ENCODE data around the gene GSTK1.
A peak's percentile ranks its signal among the peaks of the same experiment; 100 is the strongest.

The GSTK1 gene

GRCh38 chr7:143240291-143241168 lies 22.7 kb upstream of the GSTK1 start:
- Histone ChIP-seq H3K36me3 (ENCODE audit: insufficient read depth, low read length) (no peaks in the 10 kb centered on the region), H3K27me3 (ENCODE audit: insufficient read depth, low read length) (no peaks in the 10 kb centered on the region), H3K9me3 (ENCODE audit: low read length) (no peaks in the 10 kb centered on the region), H3F3A (ENCODE audit: insufficient read depth, low read length) (no peaks in the 10 kb centered on the region), H3K79me2 (ENCODE audit: insufficient read depth, low read length) (no peaks in the 10 kb centered on the region), H3K4me1 (ENCODE audit: insufficient read depth, low read length, severe bottlenecking) (no peaks in the 10 kb centered on the region), H2AFZ (ENCODE audit: low read length) (no peak overlapping the region), H3K27ac (ENCODE audit: low read depth, low read length, poor library complexity, severe bottlenecking) (no peak overlapping the region), H3K9ac (ENCODE audit: low read length) (no peak overlapping the region), H4K20me1 (ENCODE audit: insufficient read depth, low read length) (no peaks in the 10 kb centered on the region), H3K4me2 (ENCODE audit: low read length) (no peak overlapping the region), H3K9me2 (ENCODE audit: low read depth, low read length) (no peaks in the 10 kb centered on the region), H3K4me3 (ENCODE audit: low read depth, low read length, poor library complexity, severe bottlenecking) (no peak overlapping the region)
- no peak for TF ChIP-seq EZH2 (IDR thresholded peaks at IDR 0.05; ENCODE audit: borderline replicate concordance, low read length)
- TF ChIP-seq CTCF (IDR thresholded peaks at IDR 0.05; ENCODE audit: low read length): peak; percentile 97

- H3K9me3 ChIP-seq (ENCODE audit: low read length): no peaks in the 10 kb centered on the region
- H3K27ac ChIP-seq (ENCODE audit: low read depth, low read length, poor library complexity, severe bottlenecking): no peak overlapping the region
- TF ChIP-seq EZH2 (IDR thresholded peaks at IDR 0.05; ENCODE audit: borderline replicate concordance, low read length): no peak
- no peak for TF ChIP-seq CTCF (IDR thresholded peaks at IDR 0.05; ENCODE audit: low read length)
- H3K27me3 ChIP-seq (ENCODE audit: insufficient read depth, low read length): no peaks in the 10 kb centered on the region
- no peaks in the 10 kb centered on the region for H3K79me2 ChIP-seq (ENCODE audit: insufficient read depth, low read length)
- no peaks in the 10 kb centered on the region for H3K9me2 ChIP-seq (ENCODE audit: low read depth, low read length)
- H3K36me3 ChIP-seq (ENCODE audit: insufficient read depth, low read length): no peaks in the 10 kb centered on the region
- H3K4me3 ChIP-seq (ENCODE audit: low read depth, low read length, poor library complexity, severe bottlenecking): no peak overlapping the region
- H3F3A ChIP-seq (ENCODE audit: insufficient read depth, low read length): no peaks in the 10 kb centered on the region
- H4K20me1 ChIP-seq (ENCODE audit: insufficient read depth, low read length): no peaks in the 10 kb centered on the region
- no peak overlapping the region for H3K4me2 ChIP-seq (ENCODE audit: low read length)
- no peak overlapping the region for H2AFZ ChIP-seq (ENCODE audit: low read length)
- no peak overlapping the region for H3K9ac ChIP-seq (ENCODE audit: low read length)
- no peaks in the 10 kb centered on the region for H3K4me1 ChIP-seq (ENCODE audit: insufficient read depth, low read length, severe bottlenecking)
Measured at GRCh38 chr7:143242306-143242705, 20.9 kb upstream of the GSTK1 start.

GRCh38 chr7:143243111-143243510 lies 20.1 kb upstream of the GSTK1 start:
- TF ChIP-seq EZH2 (IDR thresholded peaks at IDR 0.05; ENCODE audit: borderline replicate concordance, low read length) (no peak), CTCF (IDR thresholded peaks at IDR 0.05; ENCODE audit: low read length) (no peak)
- Histone ChIP-seq H3K9me2 (ENCODE audit: low read depth, low read length) (no peaks in the 10 kb centered on the region), H3K9ac (ENCODE audit: low read length) (no peak overlapping the region), H3F3A (ENCODE audit: insufficient read depth, low read length) (no peaks in the 10 kb centered on the region), H3K4me1 (ENCODE audit: insufficient read depth, low read length, severe bottlenecking) (no peaks in the 10 kb centered on the region), H4K20me1 (ENCODE audit: insufficient read depth, low read length) (no peaks in the 10 kb centered on the region), H3K4me3 (ENCODE audit: low read depth, low read length, poor library complexity, severe bottlenecking) (no peak overlapping the region), H3K4me2 (ENCODE audit: low read length) (no peak overlapping the region), H3K79me2 (ENCODE audit: insufficient read depth, low read length) (no peaks in the 10 kb centered on the region), H3K27me3 (ENCODE audit: insufficient read depth, low read length) (no peaks in the 10 kb centered on the region), H3K9me3 (ENCODE audit: low read length) (no peaks in the 10 kb centered on the region), H2AFZ (ENCODE audit: low read length) (no peak overlapping the region), H3K36me3 (ENCODE audit: insufficient read depth, low read length) (no peaks in the 10 kb centered on the region), H3K27ac (ENCODE audit: low read depth, low read length, poor library complexity, severe bottlenecking) (no peak overlapping the region)

Measured in OCI-LY1 (cell line).